ENCODE data around the gene BCL7A. TPM values are rescaled to one million over a fixed set of nuclear protein-coding genes. Genes with fewer than 3 reads are reported as not detected.

BCL7A gene
- polyA plus RNA-seq, 2 of the 4 experiments (the other 2 are of a cell fraction): 9.2 to 9.4 TPM

DNA sequence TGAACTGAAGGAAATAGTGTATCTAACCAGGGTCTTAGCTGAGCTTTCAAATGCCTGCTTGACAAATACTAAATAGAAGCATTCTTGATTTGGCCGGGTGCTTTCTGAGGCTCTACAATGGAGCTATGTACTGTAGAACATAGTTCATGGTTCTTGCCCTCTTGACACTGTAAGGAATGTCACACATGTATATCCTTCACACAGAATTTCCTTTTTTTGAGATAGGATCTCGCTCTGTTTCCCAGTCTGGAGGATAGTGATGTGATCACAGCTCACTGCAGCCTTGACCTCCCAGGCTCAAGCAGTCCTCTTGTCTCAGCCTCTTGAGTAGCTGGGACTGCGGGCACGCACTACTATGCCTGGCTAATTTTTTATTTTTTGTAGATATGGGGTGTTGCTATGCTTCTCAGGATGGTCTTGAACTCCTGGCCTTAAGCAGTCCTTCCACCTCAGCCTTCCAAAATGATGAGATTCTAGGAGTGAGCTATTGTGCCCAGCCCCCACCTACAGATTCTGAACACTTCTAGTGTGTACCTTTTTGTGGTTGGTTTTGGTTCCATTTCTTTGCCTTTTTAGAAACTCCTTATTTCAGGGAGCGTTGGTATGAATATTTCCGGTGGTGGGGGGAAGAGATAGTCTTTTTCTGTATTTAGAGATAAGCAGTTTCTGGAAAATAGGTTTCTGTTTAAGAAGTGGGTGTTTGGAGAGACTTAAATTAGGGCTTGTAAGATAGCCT, 61.1 kb downstream of the BCL7A start:
- Histone ChIP-seq H3K4me2 (peak overlapping the region; percentile 93; the same call in 2 of the 3 replicates), H3K9me3 (no peaks in the 10 kb centered on the region), H3K27ac (no peak overlapping the region; a peak in 1 of 6 replicates), H3K4me1 (peaks cover 38% of the 10 kb centered on the region), H3K4me3 (no peak overlapping the region)
- DNase-seq (ENCODE audit: low read depth in 1 of 2, low spot score in 1 of 2) (no peak), FAIRE-seq (no peak), ATAC-seq (no peak)
- ChIA-PET CTCF (interaction anchor here (1.1 to 3.8 kb wide), 4 partner anchors 28 to 44 kb away, joined by 3 to 41 read pairs (median 14); no protein-coding TSS in a partner anchor), POLR2A (no interaction called here)
- WGBS (ENCODE audit: missing lambda C conversion rate): 91% methylated on average over 6 of the region's 6 CpGs
- TF ChIP-seq HOXB5 (CRISPR knock-in tag; IDR thresholded peaks at IDR 0.05) (no peak), CHD2 (IDR thresholded peaks at IDR 0.05; ENCODE audit: low read length, partially characterized antibody) (no peak), HOXA7 (CRISPR knock-in tag; IDR thresholded peaks at IDR 0.05) (no peak), SREBF2 (IDR thresholded peaks at IDR 0.05) (no peak), EP300 (IDR thresholded peaks at IDR 0.05) (no peak), RCOR1 (IDR thresholded peaks at IDR 0.05; ENCODE audit: low read depth, low read length) (no peak), KDM1A (IDR thresholded peaks at IDR 0.05; ENCODE audit: low read depth) (no peak)
- TF ChIP-seq, protein P1, sequence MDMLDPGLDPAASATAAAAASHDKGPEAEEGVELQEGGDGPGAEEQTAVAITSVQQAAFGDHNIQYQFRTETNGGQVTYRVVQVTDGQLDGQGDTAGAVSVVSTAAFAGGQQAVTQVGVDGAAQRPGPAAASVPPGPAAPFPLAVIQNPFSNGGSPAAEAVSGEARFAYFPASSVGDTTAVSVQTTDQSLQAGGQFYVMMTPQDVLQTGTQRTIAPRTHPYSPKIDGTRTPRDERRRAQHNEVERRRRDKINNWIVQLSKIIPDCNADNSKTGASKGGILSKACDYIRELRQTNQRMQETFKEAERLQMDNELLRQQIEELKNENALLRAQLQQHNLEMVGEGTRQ (IDR thresholded peaks at IDR 0.05): no peak
- TF ChIP-seq, protein P2, sequence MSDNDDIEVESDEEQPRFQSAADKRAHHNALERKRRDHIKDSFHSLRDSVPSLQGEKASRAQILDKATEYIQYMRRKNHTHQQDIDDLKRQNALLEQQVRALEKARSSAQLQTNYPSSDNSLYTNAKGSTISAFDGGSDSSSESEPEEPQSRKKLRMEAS (IDR thresholded peaks at IDR 0.05): no peak

DNA sequence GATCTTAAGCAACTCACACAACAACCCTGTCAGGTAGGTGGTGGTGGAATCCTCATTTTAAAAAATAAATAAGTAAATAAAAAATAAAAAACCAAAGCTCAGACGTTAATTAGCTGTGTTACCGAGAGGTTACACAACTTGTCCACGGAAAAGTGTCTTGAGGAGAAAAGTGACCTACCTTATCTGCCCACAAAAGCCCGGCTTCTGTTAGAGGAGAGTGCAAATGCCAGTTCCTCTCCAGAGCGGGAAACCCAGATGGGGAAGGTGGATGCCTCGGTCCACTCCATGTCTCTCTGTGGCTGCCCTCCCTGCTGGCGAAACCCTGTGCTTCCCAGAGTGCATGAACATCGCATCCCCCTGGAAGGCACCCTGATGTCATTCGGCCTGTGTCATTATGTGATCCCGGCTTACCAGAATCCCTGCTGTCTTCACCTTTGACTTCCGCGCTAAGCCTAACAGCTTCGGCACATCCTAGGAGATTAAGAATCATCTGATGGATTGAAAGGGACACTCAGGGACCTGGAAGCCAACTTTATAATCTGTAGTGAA, 63.2 kb downstream of the BCL7A start:
- no peak for FAIRE-seq
- peaks cover 54% of the 10 kb centered on the region for H3K4me1 ChIP-seq
- 93% methylated on average over 13 of the region's 13 CpGs for WGBS (ENCODE audit: missing lambda C conversion rate)
- H3K4me3 ChIP-seq: no peak overlapping the region
- no peak overlapping the region for H3K27ac ChIP-seq
- H3K9me3 ChIP-seq: no peaks in the 10 kb centered on the region
- TF ChIP-seq, protein P3, sequence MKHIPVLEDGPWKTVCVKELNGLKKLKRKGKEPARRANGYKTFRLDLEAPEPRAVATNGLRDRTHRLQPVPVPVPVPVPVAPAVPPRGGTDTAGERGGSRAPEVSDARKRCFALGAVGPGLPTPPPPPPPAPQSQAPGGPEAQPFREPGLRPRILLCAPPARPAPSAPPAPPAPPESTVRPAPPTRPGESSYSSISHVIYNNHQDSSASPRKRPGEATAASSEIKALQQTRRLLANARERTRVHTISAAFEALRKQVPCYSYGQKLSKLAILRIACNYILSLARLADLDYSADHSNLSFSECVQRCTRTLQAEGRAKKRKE (CRISPR knock-in tag; IDR thresholded peaks at IDR 0.05; ENCODE audit: low read depth): no peak
- TF ChIP-seq, protein P4, sequence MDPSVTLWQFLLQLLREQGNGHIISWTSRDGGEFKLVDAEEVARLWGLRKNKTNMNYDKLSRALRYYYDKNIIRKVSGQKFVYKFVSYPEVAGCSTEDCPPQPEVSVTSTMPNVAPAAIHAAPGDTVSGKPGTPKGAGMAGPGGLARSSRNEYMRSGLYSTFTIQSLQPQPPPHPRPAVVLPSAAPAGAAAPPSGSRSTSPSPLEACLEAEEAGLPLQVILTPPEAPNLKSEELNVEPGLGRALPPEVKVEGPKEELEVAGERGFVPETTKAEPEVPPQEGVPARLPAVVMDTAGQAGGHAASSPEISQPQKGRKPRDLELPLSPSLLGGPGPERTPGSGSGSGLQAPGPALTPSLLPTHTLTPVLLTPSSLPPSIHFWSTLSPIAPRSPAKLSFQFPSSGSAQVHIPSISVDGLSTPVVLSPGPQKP (IDR thresholded peaks at IDR 0.05; ENCODE audit: low read depth, low read length): no peak
- TF ChIP-seq NFE2L2 (conservative IDR thresholded peaks at IDR 0.05; ENCODE audit: low read length) (no peak), HOXB5 (CRISPR knock-in tag; IDR thresholded peaks at IDR 0.05) (no peak), ZC3H11A (IDR thresholded peaks at IDR 0.05) (no peak), POLR2AphosphoS2 (conservative IDR thresholded peaks at IDR 0.05; ENCODE audit: low read length) (no peak), FOSL2 (IDR thresholded peaks at IDR 0.05) (no peak), FOSL2 (CRISPR knock-in tag; IDR thresholded peaks at IDR 0.05) (no peak), FOSB (CRISPR knock-in tag; IDR thresholded peaks at IDR 0.05) (no peak), HDAC2 (IDR thresholded peaks at IDR 0.05) (no peak), ZFP36 (IDR thresholded peaks at IDR 0.05; ENCODE audit: borderline replicate concordance, partially characterized antibody) (no peak), MAZ (IDR thresholded peaks at IDR 0.05; ENCODE audit: borderline replicate concordance, low read depth, low read length) (no peak)
- TF ChIP-seq, protein P5, sequence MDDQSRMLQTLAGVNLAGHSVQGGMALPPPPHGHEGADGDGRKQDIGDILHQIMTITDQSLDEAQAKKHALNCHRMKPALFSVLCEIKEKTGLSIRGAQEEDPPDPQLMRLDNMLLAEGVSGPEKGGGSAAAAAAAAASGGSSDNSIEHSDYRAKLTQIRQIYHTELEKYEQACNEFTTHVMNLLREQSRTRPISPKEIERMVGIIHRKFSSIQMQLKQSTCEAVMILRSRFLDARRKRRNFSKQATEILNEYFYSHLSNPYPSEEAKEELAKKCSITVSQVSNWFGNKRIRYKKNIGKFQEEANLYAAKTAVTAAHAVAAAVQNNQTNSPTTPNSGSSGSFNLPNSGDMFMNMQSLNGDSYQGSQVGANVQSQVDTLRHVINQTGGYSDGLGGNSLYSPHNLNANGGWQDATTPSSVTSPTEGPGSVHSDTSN (IDR thresholded peaks at IDR 0.05): no peak
- TF ChIP-seq, protein P2 (IDR thresholded peaks at IDR 0.05): no peak
- ChIA-PET CTCF (interaction anchor here (0.6 to 2.6 kb wide), 5 partner anchors 12 to 42 kb away, joined by 3 to 11 read pairs (median 8); no protein-coding TSS in a partner anchor), POLR2A (no interaction called here)
- no peak for ATAC-seq
- no peak overlapping the region for H3K4me2 ChIP-seq
- no peak for DNase-seq (ENCODE audit: low read depth in 1 of 2, low spot score in 1 of 2)

Data from A549 (cell line).